Thoracic aorta (tissue), 2 donors: ENCODE data around the gene VPS16. TPM values are rescaled to one million over a fixed set of nuclear protein-coding genes. Genes with fewer than 3 reads are reported as not detected.
"Not testable (repeated sequence)": the region's sequence is repeated elsewhere in the genome, so short reads cannot be mapped to it uniquely, and the experiment has no call there.

Experiments
- ATAC-seq: fragments of 150-250 bp; one replicate; pipeline ENCODE4 v1.8.0; 2017; ENCODE audit warnings: low read depth; ENCODE audit not compliant: insufficient number of reproducible peaks, low FRiP score
- DNase-seq: peaks from one replicate; pipeline ENCODE4 v3.0.0-alpha.2; 2020; ENCODE audit warnings: low spot score
- H3K27ac ChIP-seq, 2 donors: fragments of 200-600 bp; sonication (generic); 1 replicate in 1 of 2; 2 replicates in 1 of 2; pipeline ENCODE4 v1.5.1; 2016; ENCODE audit warnings: mild to moderate bottlenecking in 2 of 2, moderate library complexity in 2 of 2
- H3K27me3 ChIP-seq: fragments of 200-600 bp; sonication (generic); replicated peaks from 2 replicates; pipeline ENCODE4 v1.6.0; 2016; ENCODE audit warnings: mild to moderate bottlenecking; ENCODE audit not compliant: insufficient read depth
- H3K36me3 ChIP-seq: fragments of 200-600 bp; sonication (generic); one replicate; pipeline ENCODE4 v1.5.1; 2016
- H3K4me1 ChIP-seq, 2 donors: fragments of 200-600 bp; sonication (generic); 1 replicate in 1 of 2; 2 replicates in 1 of 2; pipeline versions ENCODE4 v1.5.1 to v1.6.0; 2016; ENCODE audit warnings: low read depth in 2 of 2, mild to moderate bottlenecking in 1 of 2; ENCODE audit not compliant: control insufficient read depth in 1 of 2
- H3K4me3 ChIP-seq: fragments of 200-600 bp; sonication (generic); 2 replicates; pipeline ENCODE4 v1.5.1; 2016; ENCODE audit warnings: mild to moderate bottlenecking
- H3K9me3 ChIP-seq: fragments of 200-600 bp; sonication (generic); 2 replicates; pipeline ENCODE4 v1.5.1; 2016
- CTCF ChIP-seq: fragments of 200-600 bp; sonication (generic); IDR thresholded peaks from one replicate; pipeline ENCODE4 v1.5.1; 2019; ENCODE audit warnings: antibody characterized with exemption
- total RNA-seq, 2 donors: library from RNA; depleted of rRNA; stranded (reverse); fragments of >200 nt; gene quantifications; one replicate each; pipeline versions ENCODE4 v1.1.0 to v1.2.3, GENCODE V29; 2016

The VPS16 gene
- total RNA-seq, 2 donors from 2014 or later = 21.8 to 24.2 TPM

DNA sequence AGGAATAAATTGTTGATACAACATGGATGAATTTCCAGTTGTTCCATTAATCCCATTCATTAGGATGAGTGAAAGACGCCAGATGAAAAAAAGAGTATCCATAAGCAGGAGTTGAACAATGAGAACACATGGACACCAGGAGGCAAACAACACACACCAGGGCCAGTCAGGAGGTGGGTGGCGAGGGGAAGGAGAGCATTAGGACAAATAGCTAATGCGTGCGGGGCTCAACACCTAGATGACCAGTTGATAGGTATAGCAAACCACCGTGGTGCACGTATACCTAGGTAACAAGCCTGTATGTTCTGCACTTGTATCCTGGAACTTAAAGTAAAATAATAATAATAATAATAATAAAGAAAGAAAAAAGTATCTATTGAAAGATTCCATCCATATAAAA is 11.2 kb upstream of the VPS16 start:
- Histone ChIP-seq H3K36me3 (no peaks in the 10 kb centered on the region), H3K27me3 (no peaks in the 10 kb centered on the region), H3K9me3 (no peaks in the 10 kb centered on the region), H3K4me1 (no peaks in the 10 kb centered on the region), H3K27ac (no peak overlapping the region), H3K4me3 (no peak overlapping the region)
- no peak for DNase-seq
- no peak for TF ChIP-seq CTCF
- ATAC-seq = no peak

DNA sequence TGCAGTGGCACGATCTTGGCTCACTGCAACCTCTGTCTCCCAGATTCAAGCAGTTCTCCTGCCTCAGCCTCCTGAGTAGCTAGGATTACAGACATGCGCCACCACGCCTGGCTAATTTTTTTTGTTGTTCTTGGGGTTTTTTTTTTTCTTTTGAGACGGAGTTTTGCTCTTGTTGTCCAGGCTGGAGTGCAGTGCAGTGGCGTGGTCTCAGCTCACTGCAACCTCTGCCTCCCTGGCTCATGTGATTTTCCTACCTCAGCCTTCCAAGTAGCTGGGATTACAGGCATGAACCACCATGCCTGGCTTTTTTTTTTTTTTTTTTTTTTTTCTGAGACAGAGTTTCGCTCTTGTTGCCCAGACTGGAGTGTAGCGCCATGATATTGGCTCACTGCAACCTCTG is 9.3 kb upstream of the VPS16 start:
- H3K27ac ChIP-seq, H3K27me3 ChIP-seq, H3K4me1 ChIP-seq, ATAC-seq, H3K36me3 ChIP-seq, DNase-seq, H3K9me3 ChIP-seq, H3K4me3 ChIP-seq: not testable (repeated sequence)

DNA sequence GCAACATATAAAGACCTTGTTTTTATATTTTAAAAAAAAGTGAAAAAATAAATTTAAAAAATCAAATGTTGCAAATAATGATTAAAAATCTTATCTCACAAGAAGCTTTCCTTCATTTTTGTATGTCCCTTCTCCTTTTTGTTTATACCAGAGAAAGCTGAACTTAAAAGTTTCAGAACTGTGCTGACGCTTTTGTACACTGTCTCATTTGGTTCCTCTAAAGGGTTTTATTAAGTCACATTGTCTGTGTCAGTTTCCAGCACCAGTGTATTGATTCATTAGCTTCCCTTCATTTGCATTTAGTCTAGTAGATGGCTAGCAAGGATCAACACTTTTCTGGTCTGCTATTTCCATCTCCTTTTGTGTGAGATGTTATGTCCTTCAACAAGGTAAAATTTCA is 6.8 kb upstream of the VPS16 start:
- Histone ChIP-seq H3K9me3 (no peaks in the 10 kb centered on the region), H3K4me1 (no peaks in the 10 kb centered on the region), H3K4me3 (no peak overlapping the region), H3K27me3 (no peaks in the 10 kb centered on the region), H3K36me3 (no peaks in the 10 kb centered on the region), H3K27ac (no peak overlapping the region)
- no peak for DNase-seq
- ATAC-seq = no peak
- TF ChIP-seq CTCF = no peak

GRCh38 chr20:2834401-2835110 is 6.0 kb upstream of the VPS16 start:
- no peak for ATAC-seq
- Histone ChIP-seq H3K4me3 (no peak overlapping the region), H3K9me3 (no peaks in the 10 kb centered on the region), H3K27ac (no peak overlapping the region), H3K27me3 (no peaks in the 10 kb centered on the region), H3K36me3 (no peaks in the 10 kb centered on the region), H3K4me1 (peaks cover 0 to under 1% of the 10 kb centered on the region in 2 donors)
- no peak for TF ChIP-seq CTCF
- no peak for DNase-seq

GRCh38 chr20:2835331-2835796 is 5.2 kb upstream of the VPS16 start:
- no peak overlapping the region for H3K27ac ChIP-seq
- H3K4me3 ChIP-seq = no peak overlapping the region
- no peak for TF ChIP-seq CTCF
- ATAC-seq = no peak
- H3K36me3 ChIP-seq = no peaks in the 10 kb centered on the region
- peaks cover 0 to 7% of the 10 kb centered on the region in 2 donors for H3K4me1 ChIP-seq
- no peaks in the 10 kb centered on the region for H3K27me3 ChIP-seq
- no peak for DNase-seq
- H3K9me3 ChIP-seq = no peaks in the 10 kb centered on the region

DNA sequence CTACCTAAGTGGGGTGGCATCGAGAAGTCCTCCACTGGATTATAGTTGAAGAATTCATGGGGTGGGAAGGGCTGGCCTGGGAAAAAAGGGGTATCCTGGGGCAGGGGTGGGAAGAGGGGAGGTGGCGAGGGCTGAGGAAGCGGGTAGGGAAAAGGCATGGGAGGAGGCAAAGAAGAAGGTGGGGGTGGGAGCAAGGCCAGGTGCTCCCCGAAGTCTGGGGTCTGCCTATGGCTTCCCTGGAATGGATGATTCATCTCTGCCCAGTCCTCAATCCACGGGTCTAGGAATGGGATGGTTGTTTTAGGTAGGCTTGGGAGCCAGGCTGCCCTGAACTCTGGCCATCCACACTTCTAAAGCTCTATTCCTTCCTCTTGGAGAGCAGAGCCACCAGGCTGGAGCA is 4.5 kb upstream of the VPS16 start:
- no peak for TF ChIP-seq CTCF
- H3K36me3 ChIP-seq = no peaks in the 10 kb centered on the region
- no peak for ATAC-seq
- DNase-seq = no peak
- peaks cover 0 to 7% of the 10 kb centered on the region in 2 donors for H3K4me1 ChIP-seq
- H3K27ac ChIP-seq = no peak overlapping the region
- H3K4me3 ChIP-seq = no peak overlapping the region
- no peaks in the 10 kb centered on the region for H3K27me3 ChIP-seq
- no peaks in the 10 kb centered on the region for H3K9me3 ChIP-seq
